ENCODE data around the gene DAPP1.
"Not testable (repeated sequence)": the region's sequence is repeated elsewhere in the genome, so short reads cannot be mapped to it uniquely, and the experiment has no call there.

Gene DAPP1

DNA sequence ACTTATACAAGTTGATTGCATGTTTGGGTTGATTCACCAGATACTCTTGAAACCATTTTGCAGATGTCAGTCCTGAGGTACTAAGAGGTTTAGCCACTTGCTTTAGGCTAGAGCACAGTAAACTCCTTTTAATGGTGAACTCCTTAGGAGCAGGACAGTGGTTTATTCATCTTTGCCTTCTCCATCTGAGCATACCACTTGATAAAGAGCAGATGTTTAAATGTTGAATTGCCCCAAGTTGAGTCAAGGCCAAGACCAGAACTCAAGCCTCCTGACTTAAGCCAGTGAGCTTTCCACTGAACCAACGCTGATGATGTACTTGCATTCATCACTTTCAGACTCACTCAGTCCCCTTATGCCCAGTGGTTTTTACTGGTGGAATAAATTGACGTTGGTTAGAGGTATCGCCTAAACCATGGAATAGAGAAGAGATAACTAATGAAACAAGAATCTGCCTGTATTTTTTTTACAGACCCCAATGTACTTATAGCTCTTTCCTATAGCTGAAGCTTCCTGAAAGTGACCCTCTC lies 7.5 kb downstream of the DAPP1 start:
- DNase-seq (ENCODE audit: low read depth) = no peak
- no peak overlapping the region for H3K4me3 ChIP-seq (ENCODE audit: low read length)
- TF ChIP-seq, protein P1, sequence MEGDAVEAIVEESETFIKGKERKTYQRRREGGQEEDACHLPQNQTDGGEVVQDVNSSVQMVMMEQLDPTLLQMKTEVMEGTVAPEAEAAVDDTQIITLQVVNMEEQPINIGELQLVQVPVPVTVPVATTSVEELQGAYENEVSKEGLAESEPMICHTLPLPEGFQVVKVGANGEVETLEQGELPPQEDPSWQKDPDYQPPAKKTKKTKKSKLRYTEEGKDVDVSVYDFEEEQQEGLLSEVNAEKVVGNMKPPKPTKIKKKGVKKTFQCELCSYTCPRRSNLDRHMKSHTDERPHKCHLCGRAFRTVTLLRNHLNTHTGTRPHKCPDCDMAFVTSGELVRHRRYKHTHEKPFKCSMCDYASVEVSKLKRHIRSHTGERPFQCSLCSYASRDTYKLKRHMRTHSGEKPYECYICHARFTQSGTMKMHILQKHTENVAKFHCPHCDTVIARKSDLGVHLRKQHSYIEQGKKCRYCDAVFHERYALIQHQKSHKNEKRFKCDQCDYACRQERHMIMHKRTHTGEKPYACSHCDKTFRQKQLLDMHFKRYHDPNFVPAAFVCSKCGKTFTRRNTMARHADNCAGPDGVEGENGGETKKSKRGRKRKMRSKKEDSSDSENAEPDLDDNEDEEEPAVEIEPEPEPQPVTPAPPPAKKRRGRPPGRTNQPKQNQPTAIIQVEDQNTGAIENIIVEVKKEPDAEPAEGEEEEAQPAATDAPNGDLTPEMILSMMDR (conservative IDR thresholded peaks at IDR 0.05; ENCODE audit: low read depth, low read length) = no peak

DNA sequence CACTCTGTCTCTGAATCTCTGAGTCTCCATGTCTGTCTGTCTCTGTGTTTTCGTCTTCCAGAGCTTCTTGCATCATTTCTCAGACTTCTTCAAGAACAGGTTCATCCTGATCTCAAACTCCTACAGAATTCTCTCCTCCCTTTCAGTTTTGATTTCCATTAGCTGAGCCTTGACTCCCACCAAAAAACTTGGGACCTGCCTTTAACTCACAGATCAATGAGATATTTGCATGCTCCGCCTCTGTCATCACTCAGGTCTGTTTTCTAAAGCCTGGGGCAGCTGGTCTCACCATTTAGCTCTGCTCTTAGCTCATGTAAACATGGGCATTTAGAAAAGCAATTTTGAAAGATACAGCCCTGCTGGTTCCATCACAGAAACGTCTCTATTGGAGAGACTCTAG lies 8.6 kb downstream of the DAPP1 start:
- DNase-seq (ENCODE audit: low read depth) = no peak
- TF ChIP-seq, protein P1 (conservative IDR thresholded peaks at IDR 0.05; ENCODE audit: low read depth, low read length) = no peak
- no peak overlapping the region for H3K4me3 ChIP-seq (ENCODE audit: low read length)

DNA sequence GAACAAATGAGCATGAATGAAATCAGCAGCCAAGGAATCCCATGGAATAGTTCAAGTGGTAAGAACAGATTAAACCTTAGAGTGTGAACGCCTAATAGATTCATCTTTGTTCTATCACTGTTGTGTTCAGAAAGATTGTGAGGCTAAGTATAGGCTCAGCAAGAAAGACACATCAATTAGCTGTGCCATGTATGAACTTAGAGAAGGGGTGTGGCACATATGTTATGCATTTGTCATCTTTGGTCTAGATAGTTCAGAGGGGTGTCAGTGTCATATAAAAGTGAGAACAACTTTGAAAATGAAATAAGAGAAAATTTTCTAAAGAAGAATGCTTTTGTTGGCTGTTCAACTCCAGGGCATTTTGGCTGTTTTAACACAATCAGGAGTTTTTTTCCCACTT lies 9.4 kb downstream of the DAPP1 start:
- no peak overlapping the region for H3K4me3 ChIP-seq (ENCODE audit: low read length)
- no peak for DNase-seq (ENCODE audit: low read depth)
- TF ChIP-seq, protein P1 (conservative IDR thresholded peaks at IDR 0.05; ENCODE audit: low read depth, low read length) = no peak

DNA sequence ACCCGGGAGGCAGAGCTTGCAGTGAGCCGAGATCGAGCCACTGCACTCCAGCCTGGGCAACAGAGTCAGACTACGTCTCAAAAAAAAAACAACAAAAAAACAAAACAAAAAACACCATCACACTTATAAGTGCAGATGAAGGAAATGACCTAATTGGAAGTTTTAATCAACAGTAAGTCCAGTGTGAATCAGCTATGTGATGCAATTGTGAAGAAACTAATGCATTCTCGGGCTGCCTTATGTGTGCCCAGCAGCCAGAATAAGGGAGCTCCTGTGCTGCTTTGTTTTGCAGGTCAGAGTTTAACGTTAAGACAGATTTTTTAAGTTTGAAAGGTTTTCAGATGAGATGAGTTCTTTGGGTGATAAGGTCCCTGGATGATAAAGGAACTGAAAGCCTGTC lies 10.8 kb downstream of the DAPP1 start:
- DNase-seq (ENCODE audit: low read depth) = no peak
- no peak overlapping the region for H3K4me3 ChIP-seq (ENCODE audit: low read length)

DNA sequence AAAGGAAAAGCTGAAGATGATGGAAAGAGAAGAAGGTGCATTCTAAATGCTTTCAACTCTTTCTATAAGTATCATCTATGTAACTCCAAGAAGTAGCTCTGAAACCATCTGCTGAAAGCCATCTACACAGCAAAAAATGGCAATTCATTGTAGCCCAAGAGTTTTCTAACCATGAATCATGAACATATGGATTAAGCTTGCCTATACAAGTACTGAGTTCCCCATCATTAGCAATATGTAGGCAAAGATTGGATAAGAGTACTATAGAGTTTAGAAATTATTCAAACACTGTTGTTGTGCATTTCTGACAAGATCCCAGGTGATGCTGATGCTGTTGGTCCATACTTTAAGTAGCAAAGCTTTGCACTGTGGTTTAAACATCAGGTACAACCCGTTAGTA lies 11.2 kb downstream of the DAPP1 start:
- TF ChIP-seq, protein P1 (conservative IDR thresholded peaks at IDR 0.05; ENCODE audit: low read depth, low read length) = no peak
- no peak for DNase-seq (ENCODE audit: low read depth)
- no peak overlapping the region for H3K4me3 ChIP-seq (ENCODE audit: low read length)

More for the DNA sequence above, 10.8 kb downstream of the DAPP1 start:
- TF ChIP-seq, protein P1 (conservative IDR thresholded peaks at IDR 0.05; ENCODE audit: low read depth, low read length) = no peak

DNA sequence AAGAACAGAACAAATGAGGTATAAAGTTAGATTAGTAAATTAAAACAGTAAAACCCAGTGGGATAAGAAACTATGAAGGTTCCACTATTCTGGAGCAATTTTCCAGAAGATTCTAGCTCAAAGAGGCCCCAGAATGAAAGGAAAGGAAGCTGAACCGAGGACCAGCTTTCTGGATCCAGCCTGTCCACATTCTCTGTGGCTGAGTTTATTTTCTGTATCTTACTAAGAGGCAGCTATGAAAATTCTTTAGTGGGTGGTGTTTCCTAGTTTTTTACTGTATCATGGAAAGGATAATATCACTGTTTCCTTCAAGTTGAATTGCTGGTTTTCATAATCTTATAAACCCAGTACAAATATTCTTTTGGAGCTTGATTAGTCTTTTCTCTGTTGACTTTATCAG lies 11.8 kb downstream of the DAPP1 start:
- DNase-seq (ENCODE audit: low read depth) = no peak
- H3K4me3 ChIP-seq (ENCODE audit: low read length) = no peak overlapping the region
- TF ChIP-seq, protein P1 (conservative IDR thresholded peaks at IDR 0.05; ENCODE audit: low read depth, low read length) = no peak

DNA sequence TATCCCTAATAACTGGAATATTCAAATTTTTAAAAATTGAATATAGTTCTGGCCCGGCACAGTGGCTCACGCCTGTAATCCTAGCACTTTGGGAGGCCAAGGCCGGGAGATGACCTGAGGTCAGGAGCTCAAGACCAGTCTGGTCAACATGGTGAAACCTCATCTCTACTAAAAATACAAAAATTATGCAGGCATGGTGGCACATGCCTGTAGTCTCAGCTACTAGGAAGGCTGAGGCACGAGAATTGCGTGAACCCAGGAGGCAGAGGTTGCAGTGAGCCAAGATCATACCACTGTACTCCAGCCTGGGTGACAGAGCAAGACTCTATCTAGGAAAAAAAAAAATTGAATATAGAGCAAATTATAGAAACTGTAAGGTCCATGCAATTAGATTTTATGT lies 13.4 kb downstream of the DAPP1 start:
- not testable (repeated sequence) for H3K4me3 ChIP-seq (ENCODE audit: low read length); DNase-seq (ENCODE audit: low read depth)

DNA sequence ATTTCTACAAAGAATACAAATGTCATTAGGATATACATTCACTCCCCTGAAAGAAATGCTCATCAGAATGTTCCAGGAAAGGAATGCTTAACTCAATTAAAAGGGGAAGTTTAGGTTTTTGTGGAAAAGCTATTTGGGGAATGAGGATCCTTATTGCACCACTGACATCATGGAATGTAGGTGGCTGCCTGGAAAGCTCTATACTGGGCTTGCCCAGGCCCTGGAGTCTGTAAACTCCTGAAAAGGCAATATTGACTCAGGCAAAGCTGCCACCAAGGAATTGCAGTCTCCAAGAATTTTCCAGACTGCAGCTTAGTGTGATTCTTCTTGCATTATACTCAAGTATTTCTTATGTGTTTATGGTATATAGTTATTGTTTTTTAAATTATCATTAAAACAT lies 15.7 kb downstream of the DAPP1 start:
- no peak for DNase-seq (ENCODE audit: low read depth)
- no peak overlapping the region for H3K4me3 ChIP-seq (ENCODE audit: low read length)
- TF ChIP-seq, protein P1 (conservative IDR thresholded peaks at IDR 0.05; ENCODE audit: low read depth, low read length) = no peak

All from retinal pigment epithelial cell (primary cell).